ENCODE results near the gene RSRC1. TPM values are rescaled to one million over a fixed set of nuclear protein-coding genes. Genes with fewer than 3 reads are reported as not detected.
A peak's percentile ranks its signal among the peaks of the same experiment; 100 is the strongest.

Gene RSRC1
- total RNA-seq, 1 experiment from 2014 or later, result 37.9 TPM

DNA sequence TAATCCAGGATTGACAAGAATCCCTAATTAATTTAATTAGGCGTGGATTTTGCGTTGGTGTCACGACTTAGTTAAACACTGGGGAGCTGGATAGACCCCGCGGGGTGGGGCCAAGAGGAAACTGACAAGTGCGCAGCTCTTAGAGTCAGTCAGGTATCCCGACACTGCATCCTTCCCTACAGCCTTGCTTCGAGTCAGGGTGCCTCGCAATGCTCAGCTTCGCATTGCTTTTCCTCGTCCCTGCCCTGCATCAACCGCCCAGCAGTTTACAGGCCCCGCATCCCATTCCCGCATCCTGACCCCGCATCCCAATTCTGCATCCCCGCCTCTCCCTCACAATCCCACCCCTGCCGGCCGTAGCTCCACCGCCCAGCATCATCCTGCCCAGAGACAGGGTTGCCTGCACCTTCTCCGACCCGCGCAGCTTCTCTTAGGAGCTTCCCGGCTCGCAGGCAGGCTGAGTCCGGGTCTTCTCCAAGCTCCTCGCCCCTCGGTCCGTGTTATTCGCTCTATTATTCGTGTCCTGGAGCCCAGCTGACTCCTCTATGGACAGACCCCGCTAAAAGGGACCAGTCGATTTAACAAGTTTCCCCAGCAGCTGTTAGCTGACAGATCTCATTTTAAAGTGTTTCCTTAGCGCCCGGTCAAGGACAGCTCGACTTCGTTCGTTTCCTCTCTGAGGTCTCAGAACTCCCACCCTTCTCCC, 3.0 kb upstream of the RSRC1 start:
- Histone ChIP-seq H3T11ph (ENCODE audit: low read length) (no peak overlapping the region), H3K79me2 (ENCODE audit: insufficient read depth, low read length) (no peaks in the 10 kb centered on the region; the same call in 1 of the 2 replicates), H2BK20ac (ENCODE audit: low read depth, low read length, poor library complexity, severe bottlenecking) (no peak overlapping the region), H4K91ac (ENCODE audit: insufficient read length, low read depth, low read length) (no peak overlapping the region), H2BK12ac (ENCODE audit: insufficient read length, low read depth, low read length) (no peak overlapping the region), H2BK15ac (ENCODE audit: low read depth, low read length) (no peak overlapping the region), H4K20me1 (ENCODE audit: control insufficient read depth, insufficient read depth, insufficient read length) (no peaks in the 10 kb centered on the region), H3K9ac (ENCODE audit: extremely low read depth, insufficient read length, low read length) (no peak overlapping the region), H3K27me3 (ENCODE audit: insufficient read depth, low read length) (peaks cover 47% of the 10 kb centered on the region), H3K4me1 (ENCODE audit: insufficient read depth, low read length) (no peaks in the 10 kb centered on the region), H2BK120ac (ENCODE audit: low read depth, low read length, poor library complexity, severe bottlenecking) (no peak overlapping the region), H3K18ac (ENCODE audit: insufficient read length, low read depth, low read length) (no peak overlapping the region), H4K5ac (ENCODE audit: insufficient read length, low read depth, low read length) (no peak overlapping the region), H2BK5ac (ENCODE audit: insufficient read length, low read length) (no peak overlapping the region), H3K23me2 (ENCODE audit: insufficient read length, low read depth, low read length, poor library complexity, severe bottlenecking) (peaks cover 39% of the 10 kb centered on the region), H3K9me3 (ENCODE audit: control insufficient read depth, low read depth, low read length) (no peaks in the 10 kb centered on the region), H3K56ac (ENCODE audit: insufficient read length, low read depth, low read length) (no peak overlapping the region), H3K27ac (ENCODE audit: insufficient read length, low read depth, low read length) (no peak overlapping the region), H3K14ac (ENCODE audit: insufficient read depth, low read length) (no peak overlapping the region), H4K8ac (replicated peaks; ENCODE audit: insufficient read length, low read depth, low read length) (no peak overlapping the region), H3K23ac (ENCODE audit: insufficient read length, low read depth, low read length) (no peak overlapping the region), H2AFZ (ENCODE audit: low read length) (no peak overlapping the region), H3K79me1 (ENCODE audit: insufficient read depth, low read depth, low read length, poor library complexity, severe bottlenecking) (no peaks in the 10 kb centered on the region), H3K4me2 (ENCODE audit: insufficient read depth, insufficient read length, low read length) (peak overlapping the region; percentile 71), H3K4ac (ENCODE audit: low read depth, low read length) (no peak overlapping the region), H2AK5ac (ENCODE audit: insufficient read length, low read length) (no peak overlapping the region)
- Mint-ChIP-seq H3K27me3 (ENCODE audit: low read depth) (peaks cover 80% of the 10 kb centered on the region), H3K27ac (no peak overlapping the region), H3K9me3 (peaks cover 0 to 4% of the 10 kb centered on the region in 2 experiments; a peak in 3 of 5 replicates), H3K4me3 (peak overlapping the region; percentile 53 to 89), H3K4me1 (peaks cover 48 to 54% of the 10 kb centered on the region in 2 experiments), H3K36me3 (ENCODE audit: insufficient read depth in 1 of 3, low read depth in 3 of 3) (no peaks in the 10 kb centered on the region; a peak in 1 of 7 replicates)
- no CpG with 5 or more reads among the region's 37 CpGs for WGBS (ENCODE audit: extremely low coverage, insufficient read length, low lambda C conversion rate)
- DNase-seq, result peak; percentile 67
- TF ChIP-seq, protein P1, sequence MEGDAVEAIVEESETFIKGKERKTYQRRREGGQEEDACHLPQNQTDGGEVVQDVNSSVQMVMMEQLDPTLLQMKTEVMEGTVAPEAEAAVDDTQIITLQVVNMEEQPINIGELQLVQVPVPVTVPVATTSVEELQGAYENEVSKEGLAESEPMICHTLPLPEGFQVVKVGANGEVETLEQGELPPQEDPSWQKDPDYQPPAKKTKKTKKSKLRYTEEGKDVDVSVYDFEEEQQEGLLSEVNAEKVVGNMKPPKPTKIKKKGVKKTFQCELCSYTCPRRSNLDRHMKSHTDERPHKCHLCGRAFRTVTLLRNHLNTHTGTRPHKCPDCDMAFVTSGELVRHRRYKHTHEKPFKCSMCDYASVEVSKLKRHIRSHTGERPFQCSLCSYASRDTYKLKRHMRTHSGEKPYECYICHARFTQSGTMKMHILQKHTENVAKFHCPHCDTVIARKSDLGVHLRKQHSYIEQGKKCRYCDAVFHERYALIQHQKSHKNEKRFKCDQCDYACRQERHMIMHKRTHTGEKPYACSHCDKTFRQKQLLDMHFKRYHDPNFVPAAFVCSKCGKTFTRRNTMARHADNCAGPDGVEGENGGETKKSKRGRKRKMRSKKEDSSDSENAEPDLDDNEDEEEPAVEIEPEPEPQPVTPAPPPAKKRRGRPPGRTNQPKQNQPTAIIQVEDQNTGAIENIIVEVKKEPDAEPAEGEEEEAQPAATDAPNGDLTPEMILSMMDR (conservative IDR thresholded peaks at IDR 0.05), result no peak
